Measurements from ENCODE around the gene PTGFRN.

PTGFRN gene

GRCh38 chr1:117025568-117025967 lies 115.9 kb downstream of the PTGFRN start:
- Histone ChIP-seq H3K79me2 (ENCODE audit: low read length) (no peaks in the 10 kb centered on the region), H4K20me1 (ENCODE audit: insufficient read depth, low read length) (no peaks in the 10 kb centered on the region), H3K9me3 (replicated peaks; ENCODE audit: insufficient read depth, low read length) (no peaks in the 10 kb centered on the region), H2AFZ (ENCODE audit: low read length) (no peak overlapping the region), H3K4me2 (ENCODE audit: low read depth, low read length) (no peak overlapping the region), H3K9me2 (replicated peaks; ENCODE audit: insufficient read depth, low read length) (no peaks in the 10 kb centered on the region), H3K27ac (ENCODE audit: low read length) (no peak overlapping the region), H3K4me1 (ENCODE audit: low read length) (no peaks in the 10 kb centered on the region), H3K4me3 (ENCODE audit: low read length) (no peak overlapping the region), H3F3A (ENCODE audit: insufficient read depth, low read length) (no peaks in the 10 kb centered on the region), H3K36me3 (replicated peaks; ENCODE audit: insufficient read depth, low read length) (no peaks in the 10 kb centered on the region), H3K9ac (ENCODE audit: low read length) (no peak overlapping the region), H3K27me3 (replicated peaks; ENCODE audit: insufficient read depth, low read length) (no peaks in the 10 kb centered on the region)
- TF ChIP-seq CTCF (IDR thresholded peaks at IDR 0.05; ENCODE audit: low read length) = no peak
- TF ChIP-seq EZH2 (optimal IDR thresholded peaks at IDR 0.05; ENCODE audit: low read depth, low read length) = no peak
- no peak for TF ChIP-seq EZH2phosphoT487 (IDR thresholded peaks at IDR 0.05; ENCODE audit: low read length)
- DNase-seq = no peak

GRCh38 chr1:117026361-117026760 lies 116.6 kb downstream of the PTGFRN start:
- H2AFZ ChIP-seq (ENCODE audit: low read length) = no peak overlapping the region
- no peaks in the 10 kb centered on the region for H4K20me1 ChIP-seq (ENCODE audit: insufficient read depth, low read length)
- H3K4me1 ChIP-seq (ENCODE audit: low read length) = no peaks in the 10 kb centered on the region
- DNase-seq = no peak
- H3K9me2 ChIP-seq (replicated peaks; ENCODE audit: insufficient read depth, low read length) = no peaks in the 10 kb centered on the region
- no peaks in the 10 kb centered on the region for H3K79me2 ChIP-seq (ENCODE audit: low read length)
- H3K27ac ChIP-seq (ENCODE audit: low read length) = no peak overlapping the region
- no peak overlapping the region for H3K4me2 ChIP-seq (ENCODE audit: low read depth, low read length)
- TF ChIP-seq EZH2phosphoT487 (IDR thresholded peaks at IDR 0.05; ENCODE audit: low read length) = no peak
- TF ChIP-seq EZH2 (optimal IDR thresholded peaks at IDR 0.05; ENCODE audit: low read depth, low read length) = no peak
- no peak for TF ChIP-seq CTCF (IDR thresholded peaks at IDR 0.05; ENCODE audit: low read length)
- H3K4me3 ChIP-seq (ENCODE audit: low read length) = no peak overlapping the region
- H3K9ac ChIP-seq (ENCODE audit: low read length) = no peak overlapping the region
- no peaks in the 10 kb centered on the region for H3K9me3 ChIP-seq (replicated peaks; ENCODE audit: insufficient read depth, low read length)
- no peaks in the 10 kb centered on the region for H3K27me3 ChIP-seq (replicated peaks; ENCODE audit: insufficient read depth, low read length)
- H3F3A ChIP-seq (ENCODE audit: insufficient read depth, low read length) = no peaks in the 10 kb centered on the region
- H3K36me3 ChIP-seq (replicated peaks; ENCODE audit: insufficient read depth, low read length) = no peaks in the 10 kb centered on the region

- no peak overlapping the region for H3K4me3 ChIP-seq (ENCODE audit: low read length)
- H4K20me1 ChIP-seq (ENCODE audit: insufficient read depth, low read length) = no peaks in the 10 kb centered on the region
- no peaks in the 10 kb centered on the region for H3K9me3 ChIP-seq (replicated peaks; ENCODE audit: insufficient read depth, low read length)
- no peaks in the 10 kb centered on the region for H3K79me2 ChIP-seq (ENCODE audit: low read length)
- H3K27ac ChIP-seq (ENCODE audit: low read length) = no peak overlapping the region
- no peaks in the 10 kb centered on the region for H3K27me3 ChIP-seq (replicated peaks; ENCODE audit: insufficient read depth, low read length)
- no peaks in the 10 kb centered on the region for H3K9me2 ChIP-seq (replicated peaks; ENCODE audit: insufficient read depth, low read length)
- no peak for DNase-seq
- no peak overlapping the region for H2AFZ ChIP-seq (ENCODE audit: low read length)
- no peaks in the 10 kb centered on the region for H3K4me1 ChIP-seq (ENCODE audit: low read length)
- TF ChIP-seq CTCF (IDR thresholded peaks at IDR 0.05; ENCODE audit: low read length) = no peak
- TF ChIP-seq EZH2 (optimal IDR thresholded peaks at IDR 0.05; ENCODE audit: low read depth, low read length) = no peak
- TF ChIP-seq EZH2phosphoT487 (IDR thresholded peaks at IDR 0.05; ENCODE audit: low read length) = no peak
- no peaks in the 10 kb centered on the region for H3K36me3 ChIP-seq (replicated peaks; ENCODE audit: insufficient read depth, low read length)
- H3F3A ChIP-seq (ENCODE audit: insufficient read depth, low read length) = no peaks in the 10 kb centered on the region
- no peak overlapping the region for H3K4me2 ChIP-seq (ENCODE audit: low read depth, low read length)
- H3K9ac ChIP-seq (ENCODE audit: low read length) = no peak overlapping the region
These were observed 120.0 kb downstream of the PTGFRN start for GRCh38 chr1:117029685-117030084.
